SHP77 treated with DMSO at 0.1 percent for 48 hours (cell line): ENCODE data around the gene TEPSIN.

Experiments used
- DNase-seq: peaks from one replicate; lab custom pipeline; 2025; lab: John Stamatoyannopoulos, UW

The TEPSIN gene, protein sequence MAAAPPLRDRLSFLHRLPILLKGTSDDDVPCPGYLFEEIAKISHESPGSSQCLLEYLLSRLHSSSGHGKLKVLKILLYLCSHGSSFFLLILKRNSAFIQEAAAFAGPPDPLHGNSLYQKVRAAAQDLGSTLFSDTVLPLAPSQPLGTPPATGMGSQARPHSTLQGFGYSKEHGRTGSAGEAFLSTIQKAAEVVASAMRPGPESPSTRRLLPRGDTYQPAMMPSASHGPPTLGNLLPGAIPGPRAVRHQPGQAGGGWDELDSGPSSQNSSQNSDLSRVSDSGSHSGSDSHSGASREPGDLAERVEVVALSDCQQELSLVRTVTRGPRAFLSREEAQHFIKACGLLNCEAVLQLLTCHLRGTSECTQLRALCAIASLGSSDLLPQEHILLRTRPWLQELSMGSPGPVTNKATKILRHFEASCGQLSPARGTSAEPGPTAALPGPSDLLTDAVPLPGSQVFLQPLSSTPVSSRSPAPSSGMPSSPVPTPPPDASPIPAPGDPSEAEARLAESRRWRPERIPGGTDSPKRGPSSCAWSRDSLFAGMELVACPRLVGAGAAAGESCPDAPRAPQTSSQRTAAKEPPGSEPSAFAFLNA

GRCh38 chr17:81238815-81239713 lies at the start of gene TEPSIN, which contains the start of gene NDUFAF8:
Gene TEPSIN (minus strand): TSS chr17:81239055. CDS start chr17:81239033, 22 bp downstream.
Gene NDUFAF8 (plus strand): TSS chr17:81239318. CDS start chr17:81239364, 46 bp downstream.
- peak; percentile 100 for DNase-seq

DNA sequence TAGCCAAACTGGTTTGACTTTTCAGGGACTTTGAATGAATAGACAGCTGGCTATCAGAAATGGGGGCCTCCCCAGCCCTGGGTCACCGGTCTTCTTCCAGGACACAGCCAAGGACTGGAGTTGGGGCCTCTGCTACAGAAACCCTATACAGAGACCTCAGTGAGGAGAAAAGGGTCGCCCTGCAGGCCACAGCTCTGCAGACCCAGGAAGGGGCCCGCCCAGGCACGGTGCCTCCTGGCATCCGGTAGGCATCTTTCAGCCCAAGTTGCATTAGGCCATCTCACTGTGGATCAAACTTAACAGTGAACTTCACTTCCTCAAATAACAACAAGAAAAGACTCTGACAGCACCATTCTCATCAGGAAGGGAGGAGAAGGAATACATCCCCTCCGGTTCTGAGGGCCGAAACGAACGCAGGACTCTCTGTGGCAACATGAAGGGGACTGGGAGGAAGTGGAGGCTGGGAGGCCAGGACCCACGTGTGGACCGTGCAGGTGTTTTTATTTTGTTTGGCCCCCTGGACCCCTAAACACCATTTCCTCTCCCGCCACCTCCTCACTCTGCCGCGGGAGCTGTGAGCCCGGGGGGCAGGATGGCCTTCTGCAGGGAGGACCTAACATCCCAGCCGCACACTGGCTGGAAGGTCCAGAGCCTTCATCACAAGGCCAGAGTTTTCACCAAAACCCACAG lies 49.0 kb upstream of the TEPSIN start:
- DNase-seq, result no peak

GRCh38 chr17:81287152-81287551 lies 48.3 kb upstream of the TEPSIN start:
- DNase-seq, result no peak

GRCh38 chr17:81286491-81287145 lies 47.8 kb upstream of the TEPSIN start:
- DNase-seq, result no peak

DNA sequence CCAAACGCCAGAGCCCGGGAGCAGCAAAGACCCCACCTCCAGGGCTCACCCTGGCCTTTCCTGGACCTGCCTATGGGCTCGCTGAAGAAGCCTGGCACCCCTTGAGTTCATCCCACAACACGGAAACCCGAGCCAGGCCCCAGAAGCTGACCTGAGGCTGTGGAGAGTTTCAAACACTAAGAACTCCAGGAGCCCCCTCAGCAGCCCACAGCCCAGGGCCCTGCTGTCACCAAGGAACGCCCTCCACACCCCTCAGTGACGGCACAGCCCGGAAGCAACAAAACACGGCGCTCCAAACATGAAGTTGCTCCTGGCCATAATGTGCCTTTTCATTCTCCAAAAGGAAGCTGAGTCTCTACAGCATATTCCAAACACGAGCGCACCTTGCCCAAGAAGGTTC lies 47.0 kb upstream of the TEPSIN start:
- no peak for DNase-seq

GRCh38 chr17:81285179-81285878 lies 46.5 kb upstream of the TEPSIN start:
- DNase-seq, result no peak

DNA sequence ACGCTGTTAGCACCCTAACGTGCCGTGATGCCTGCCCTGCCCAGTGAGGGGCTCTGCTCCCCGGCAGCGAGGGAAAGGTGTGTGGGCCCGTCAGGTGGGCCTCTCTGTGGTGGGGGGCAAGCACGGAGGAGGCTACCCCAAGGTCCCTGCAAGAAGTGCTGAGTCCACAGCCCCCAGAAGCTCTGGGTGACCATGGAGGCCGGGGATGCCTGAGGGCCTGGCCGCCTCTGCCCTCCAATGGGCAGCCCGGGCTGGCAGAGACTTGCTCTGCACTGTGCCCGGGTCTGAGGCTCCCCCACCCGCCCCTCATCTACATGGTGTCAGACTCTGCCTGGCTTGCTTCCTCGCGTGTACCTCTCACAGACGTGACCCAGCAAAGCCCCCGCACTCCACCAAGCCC lies 44.0 kb upstream of the TEPSIN start:
- DNase-seq, result no peak

DNA sequence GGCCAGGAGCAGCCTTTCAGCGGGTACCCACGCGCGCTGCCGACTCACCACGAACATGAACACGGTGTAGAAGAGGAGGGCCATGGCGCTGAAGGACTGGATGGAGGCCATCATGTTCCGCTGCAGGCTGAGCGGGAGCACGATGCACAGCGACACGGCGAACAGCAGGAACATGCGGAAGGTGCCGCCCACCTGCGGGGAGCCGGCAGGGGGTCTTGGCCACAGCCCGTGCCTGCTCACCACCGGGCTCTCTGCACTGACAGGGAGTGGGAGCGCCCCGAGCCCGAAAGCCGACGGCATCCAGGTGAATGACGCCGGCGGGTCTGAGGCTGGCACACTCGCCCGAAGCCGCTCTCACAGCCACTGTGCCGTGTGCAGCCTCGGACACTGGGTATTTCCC lies 43.3 kb upstream of the TEPSIN start:
- DNase-seq, result no peak

- no peak for DNase-seq
Measured at GRCh38 chr17:81280571-81280970, 41.7 kb upstream of the TEPSIN start.

DNA sequence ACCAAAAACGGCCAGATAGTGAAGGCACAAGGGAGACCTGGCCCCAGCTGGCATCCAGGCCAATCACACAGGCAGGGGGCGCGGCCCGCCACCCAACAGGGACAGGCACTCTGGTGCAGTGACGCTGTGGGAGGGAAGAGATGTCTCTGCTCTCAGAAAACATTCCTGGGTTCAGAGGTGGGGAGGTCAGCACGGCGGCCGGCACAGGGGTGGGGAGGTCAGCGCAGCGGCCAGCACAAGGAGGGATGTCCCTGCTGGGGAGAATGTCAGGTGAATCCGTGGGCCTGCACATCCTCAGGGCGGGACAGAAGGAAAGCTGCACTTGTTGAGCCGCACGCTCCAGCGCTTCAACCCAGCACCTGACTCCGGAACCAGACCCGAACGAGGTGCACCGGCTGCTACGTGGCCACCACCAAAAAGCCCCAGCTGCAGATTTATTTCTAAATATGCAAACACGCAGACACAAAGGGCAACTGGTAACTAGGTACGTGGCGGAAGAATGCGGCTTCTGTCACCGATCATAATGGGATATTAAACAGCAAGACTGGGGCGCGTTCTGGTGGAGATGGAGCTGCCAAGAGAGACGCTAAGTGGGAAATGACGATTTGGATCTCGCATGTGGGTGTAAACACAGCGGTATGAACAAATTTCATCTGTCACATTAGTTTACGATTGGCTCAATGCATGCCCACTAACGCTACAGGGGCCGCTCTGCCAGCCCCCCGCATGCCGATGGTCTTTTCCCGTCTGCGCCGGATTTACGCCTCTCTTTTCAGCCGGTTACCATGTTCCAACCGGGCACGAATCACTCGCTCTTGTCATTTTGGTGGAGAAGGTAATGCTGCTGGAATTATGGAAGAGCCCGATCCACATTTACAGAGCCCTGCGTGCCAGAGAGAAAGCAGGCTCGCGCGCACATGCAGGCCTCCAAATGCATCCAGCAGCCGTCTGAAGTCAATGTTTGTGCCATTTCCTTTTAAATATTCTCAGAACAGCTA lies 40.7 kb upstream of the TEPSIN start:
- no peak for DNase-seq

GRCh38 chr17:81278831-81279230 lies 40.0 kb upstream of the TEPSIN start:
- DNase-seq, result no peak

DNA sequence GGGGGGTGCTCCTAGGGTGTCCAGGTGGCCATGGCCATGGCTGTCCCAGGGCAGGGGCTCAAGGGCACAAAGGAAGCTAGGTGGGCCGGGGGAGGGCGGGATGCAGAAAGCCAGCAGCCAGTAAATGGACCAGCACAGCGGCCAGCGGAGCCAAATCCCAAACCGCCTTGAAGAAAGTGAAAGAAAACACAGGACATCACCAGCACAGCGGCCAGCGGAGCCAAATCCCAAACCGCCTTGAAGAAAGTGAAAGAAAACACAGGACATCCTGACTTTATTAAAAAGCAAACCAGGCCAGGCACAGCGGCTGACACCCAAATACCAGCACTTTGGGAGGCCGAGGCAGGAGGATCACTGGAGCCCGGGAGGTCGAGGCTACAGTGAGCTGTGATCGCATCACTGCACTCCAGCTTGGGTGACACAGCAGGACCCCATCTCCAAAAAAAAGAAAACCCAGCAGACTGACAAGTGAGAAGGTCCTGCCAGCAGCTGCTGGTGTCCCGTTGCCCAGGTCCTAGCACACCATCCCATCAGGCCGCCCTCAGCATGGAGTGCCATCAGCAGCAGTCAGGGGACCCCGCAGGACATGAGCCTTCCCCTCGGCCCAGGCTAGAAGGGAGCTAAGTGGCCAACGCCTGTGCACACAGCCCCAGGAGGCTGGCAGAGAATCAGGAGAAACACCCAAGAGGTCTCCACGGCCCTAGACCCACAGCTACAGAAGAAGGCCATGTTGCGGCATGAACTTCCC lies 39.3 kb upstream of the TEPSIN start:
- DNase-seq, result no peak

- no peak for DNase-seq
Measured at GRCh38 chr17:81277421-81277820, 38.6 kb upstream of the TEPSIN start.

GRCh38 chr17:81276781-81277180 lies 37.9 kb upstream of the TEPSIN start:
- no peak for DNase-seq

- DNase-seq, result no peak
Measured at GRCh38 chr17:81274471-81274855, 35.6 kb upstream of the TEPSIN start.

GRCh38 chr17:81273698-81274470 lies 35.0 kb upstream of the TEPSIN start:
- no peak for DNase-seq

DNA sequence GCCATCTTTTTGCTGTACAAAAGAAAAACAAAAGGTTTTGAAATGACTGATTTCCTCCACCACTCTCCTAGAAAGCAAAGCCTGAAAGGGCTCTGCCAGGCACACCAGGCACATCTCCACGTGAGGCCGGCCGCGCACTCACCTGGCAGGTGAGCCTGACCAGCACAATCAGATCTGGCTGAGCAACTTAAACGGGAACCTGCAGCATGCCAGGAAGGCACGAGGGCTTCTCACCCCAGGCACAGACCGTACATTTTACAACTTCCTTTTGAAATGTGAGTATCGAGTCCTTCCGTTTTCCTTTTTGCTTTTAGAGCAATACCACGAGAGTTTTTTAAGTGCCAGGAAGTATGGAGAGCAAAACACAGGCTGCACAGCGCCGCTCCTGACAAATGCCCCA lies 33.8 kb upstream of the TEPSIN start:
- DNase-seq, result no peak

- no peak for DNase-seq
Measured at GRCh38 chr17:81271226-81271625, 32.4 kb upstream of the TEPSIN start.
